ENCODE results near the gene LCAT.
A peak's percentile ranks its signal among the peaks of the same experiment; 100 is the strongest.

The LCAT gene

GRCh38 chr16:67968400-67969253, 24.7 kb upstream of the LCAT start, which contains the start of gene SLC12A4:
TSS of gene SLC12A4 (minus strand) at chr16:67968637. CDS start at chr16:67968553, 84 bp downstream.
- peak; percentile 86 for DNase-seq

GRCh38 chr16:67967958-67968399, 24.1 kb upstream of the LCAT start:
- peak; percentile 34 for DNase-seq

GRCh38 chr16:67967183-67967957, 23.4 kb upstream of the LCAT start:
- peak; percentile 27 for DNase-seq

- no peak for DNase-seq
Observed at GRCh38 chr16:67966549-67967182, 22.7 kb upstream of the LCAT start.

- no peak for DNase-seq
Observed at GRCh38 chr16:67965668-67966548, 22.0 kb upstream of the LCAT start.

GRCh38 chr16:67964477-67965131, 20.7 kb upstream of the LCAT start:
- no peak for DNase-seq

- DNase-seq, result no peak
Observed at GRCh38 chr16:67963662-67964321, 19.9 kb upstream of the LCAT start.

- no peak for DNase-seq
Observed at GRCh38 chr16:67963292-67963661, 19.4 kb upstream of the LCAT start.

GRCh38 chr16:67962135-67962534, 18.2 kb upstream of the LCAT start:
- no peak for DNase-seq

GRCh38 chr16:67961551-67961957, 17.6 kb upstream of the LCAT start:
- DNase-seq, result no peak

GRCh38 chr16:67959536-67960329, 15.8 kb upstream of the LCAT start:
- no peak for DNase-seq

- no peak for DNase-seq
Observed at GRCh38 chr16:67957622-67958021, 13.7 kb upstream of the LCAT start.

- no peak for DNase-seq
Observed at GRCh38 chr16:67954421-67955196, 10.7 kb upstream of the LCAT start.

GRCh38 chr16:67953641-67954375, 9.9 kb upstream of the LCAT start:
- no peak for DNase-seq

GRCh38 chr16:67951485-67951884, 7.6 kb upstream of the LCAT start:
- DNase-seq, result no peak

GRCh38 chr16:67950335-67950843, 6.5 kb upstream of the LCAT start:
- no peak for DNase-seq

GRCh38 chr16:67949645-67950044, 5.7 kb upstream of the LCAT start:
- no peak for DNase-seq

- no peak for DNase-seq
Observed at GRCh38 chr16:67948015-67948414, 4.1 kb upstream of the LCAT start.

Measured in CD4-positive, alpha-beta T cell treated with Interleukin-6 for 4 hours (primary cell).